ENCODE data around the gene ADGRD1. TPM values are rescaled to one million over a fixed set of nuclear protein-coding genes. Genes with fewer than 3 reads are reported as not detected.

ADGRD1 gene
- total RNA-seq, 1 donor from 2014 or later = 0.61 TPM

DNA sequence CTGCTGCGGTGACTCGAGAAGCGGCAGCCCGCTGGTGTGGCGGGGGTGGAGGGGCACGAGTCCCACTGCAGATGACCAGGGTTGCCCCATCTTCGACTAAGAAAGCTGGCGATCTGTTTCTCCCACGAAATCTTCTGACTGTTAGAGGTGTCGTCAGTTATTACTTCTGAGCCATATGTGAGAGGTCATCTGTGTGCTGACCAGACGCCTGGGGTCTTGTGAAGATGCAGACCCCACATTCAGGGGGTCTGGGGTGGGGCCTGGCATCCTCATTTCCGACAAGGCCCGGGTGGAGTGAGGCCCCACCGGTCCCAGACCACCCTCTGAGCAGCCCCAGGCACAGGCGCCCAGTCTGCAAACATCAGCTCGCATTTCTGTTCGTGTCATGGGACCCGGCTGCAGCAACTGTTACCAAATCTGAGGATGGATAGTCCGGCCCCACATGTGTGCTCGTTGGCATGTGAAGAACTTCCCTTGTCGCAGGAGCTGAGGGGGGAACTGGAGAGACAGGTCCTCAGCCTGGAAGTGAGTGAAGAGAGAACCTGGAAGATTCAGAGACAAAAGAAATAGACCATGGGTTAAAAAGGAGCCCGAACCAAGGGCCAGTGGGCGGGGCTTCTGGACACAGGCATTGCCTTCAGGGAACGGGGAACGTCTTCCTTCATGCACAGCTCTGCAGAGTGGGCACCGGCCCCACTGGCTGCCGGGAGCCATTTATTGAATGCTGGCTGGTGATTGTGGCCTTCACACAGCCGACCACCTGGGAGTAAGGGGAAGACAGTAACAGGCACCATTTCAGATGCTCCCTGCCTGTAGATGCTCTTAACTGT, 135.2 kb downstream of the ADGRD1 start:
- intact Hi-C loops (cut with micrococcal nuclease) = no loop called here

DNA sequence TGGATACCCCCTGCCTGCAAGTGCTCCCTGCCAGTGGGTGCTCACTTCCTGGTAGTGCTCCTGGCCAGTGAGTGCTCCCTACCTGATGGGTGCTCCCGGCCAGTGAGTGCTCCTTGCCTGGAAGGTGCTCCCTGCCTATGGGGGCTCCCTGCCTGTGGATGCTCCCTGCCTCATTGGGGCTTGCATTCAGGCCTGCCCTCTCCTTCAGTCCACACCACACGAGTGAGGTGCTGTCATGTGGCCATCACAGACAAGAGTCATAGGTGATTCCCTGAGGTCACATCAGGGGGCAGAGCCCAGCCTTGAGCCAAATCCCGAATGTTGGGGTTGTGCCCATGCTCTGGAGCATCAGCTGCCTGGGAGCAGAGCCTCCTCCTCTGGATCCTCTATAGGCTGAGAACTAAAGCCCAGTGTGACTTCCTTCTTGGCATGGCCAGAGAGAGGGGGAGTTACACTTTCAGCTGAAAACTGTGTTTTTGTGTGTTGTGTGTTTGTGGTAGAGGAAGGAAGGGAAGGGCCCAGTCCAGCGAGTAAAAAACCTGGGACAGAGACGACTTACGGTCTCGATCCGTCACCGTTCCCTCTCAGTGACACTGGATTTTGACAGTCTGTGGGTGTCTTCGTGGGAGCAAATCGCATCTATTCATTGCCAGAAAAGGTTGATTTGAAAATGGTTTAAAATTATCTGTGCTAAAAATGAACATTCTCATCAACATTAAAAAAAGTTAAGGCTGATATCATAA, 136.0 kb downstream of the ADGRD1 start:
- intact Hi-C loops (cut with micrococcal nuclease) = no loop called here

DNA sequence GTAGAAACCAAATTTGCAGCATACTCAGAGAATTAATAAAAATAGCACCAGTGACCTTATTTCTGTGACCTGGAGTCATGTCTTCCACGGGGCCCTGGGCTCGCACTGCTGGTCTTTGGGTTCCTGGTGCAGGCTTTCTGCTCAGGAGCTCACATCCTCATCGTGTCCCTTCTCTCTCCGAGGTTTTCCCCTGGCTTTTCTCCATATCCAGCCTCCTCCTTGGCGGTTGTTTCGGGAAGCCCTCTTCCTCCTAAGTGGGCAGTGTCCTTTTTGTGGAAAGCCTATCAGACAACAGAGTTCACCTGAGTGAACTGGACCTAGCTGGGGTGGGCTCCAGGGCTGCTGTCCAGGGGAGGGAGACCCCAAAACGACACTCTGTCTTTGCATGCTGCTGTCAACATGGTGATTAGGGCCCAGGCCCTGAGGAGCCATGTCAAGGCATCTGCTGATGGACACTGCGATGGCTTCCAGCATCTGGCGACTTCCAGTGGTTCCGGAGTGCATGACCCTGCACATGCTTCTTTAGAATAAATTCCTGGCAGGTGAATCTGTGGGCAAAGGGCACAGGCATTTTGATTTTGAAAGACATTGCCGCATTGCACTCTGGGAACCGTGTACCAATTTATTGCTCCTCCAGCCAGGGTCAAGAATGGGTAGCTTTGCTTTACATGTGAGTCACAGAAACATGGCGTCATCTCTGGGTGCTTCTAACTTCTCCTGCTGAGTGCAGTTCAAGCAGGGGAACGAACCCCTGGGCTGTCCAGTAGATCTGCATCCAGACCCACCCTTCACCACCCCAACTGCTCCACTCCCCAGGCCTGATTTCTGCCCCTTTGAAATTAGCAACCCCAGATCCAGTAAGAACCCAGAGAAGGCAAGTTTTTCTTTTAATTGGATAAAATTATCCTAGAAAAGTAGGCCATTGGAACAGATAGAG, 136.8 kb downstream of the ADGRD1 start:
- intact Hi-C loops (cut with micrococcal nuclease) = no loop called here

DNA sequence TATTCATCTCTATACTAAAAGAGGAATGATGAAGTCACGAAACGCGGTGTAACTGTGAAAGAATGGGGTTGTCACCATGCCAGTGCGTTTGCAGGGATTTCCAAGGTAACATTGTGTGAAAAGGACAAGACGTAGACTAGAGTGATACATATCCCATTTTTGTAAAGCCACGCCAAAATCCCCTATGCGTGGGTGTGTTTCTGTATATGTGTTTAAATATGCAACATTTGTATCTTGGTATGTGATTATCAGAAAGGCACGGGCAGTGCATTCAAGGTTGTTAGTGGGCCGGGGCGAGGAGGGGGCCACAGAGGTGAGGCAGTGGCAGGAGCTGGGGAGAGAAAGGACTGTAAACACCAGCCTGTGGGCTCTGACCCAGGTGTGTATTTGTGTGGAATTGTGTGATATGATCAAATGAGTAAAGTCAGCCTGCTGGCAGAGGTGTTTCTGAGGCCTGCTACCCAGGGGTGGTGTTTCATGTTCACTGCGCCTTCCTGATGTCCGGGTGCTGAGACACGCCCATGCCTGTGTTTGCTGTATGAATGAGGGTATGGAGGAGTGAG, 137.8 kb downstream of the ADGRD1 start:
- intact Hi-C loops (cut with micrococcal nuclease) = no loop called here

DNA sequence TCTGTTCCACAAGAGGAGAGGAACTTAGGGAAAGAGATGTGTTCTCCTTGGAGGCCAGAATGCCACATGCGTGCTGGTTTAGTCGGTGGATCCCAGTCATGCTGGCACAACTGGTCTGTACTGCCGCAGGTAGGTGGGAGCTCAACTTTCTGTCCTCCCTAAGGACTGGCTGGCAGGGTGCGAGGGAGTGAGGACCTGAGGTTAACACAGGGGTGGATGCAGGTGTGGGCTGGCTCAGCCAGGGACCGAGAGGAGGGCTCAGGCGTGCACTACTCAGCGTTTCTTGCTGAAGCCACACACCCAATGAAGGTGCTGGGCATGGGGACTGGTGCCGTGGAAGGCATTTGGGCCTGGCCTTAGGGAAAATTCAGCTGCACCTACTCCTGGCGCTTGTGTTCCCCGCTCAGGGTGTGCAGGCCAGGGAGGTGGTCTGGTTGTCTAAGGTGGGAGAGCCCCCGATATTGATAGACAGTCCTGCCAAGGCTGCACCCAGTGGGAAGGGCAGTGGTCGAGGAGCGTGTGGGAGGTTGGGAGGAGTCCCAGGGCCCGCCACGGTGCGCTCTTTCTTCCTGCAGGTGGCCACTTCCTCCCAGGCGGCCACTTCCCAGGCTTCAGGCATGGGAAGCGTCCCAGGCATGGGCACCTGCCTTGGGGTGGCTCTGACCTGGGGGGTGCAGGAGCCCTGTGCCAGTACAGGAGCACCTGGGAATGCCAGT, 138.4 kb downstream of the ADGRD1 start:
- intact Hi-C loops (cut with micrococcal nuclease) = no loop called here

- intact Hi-C loops (cut with micrococcal nuclease) = no loop called here
Observed at GRCh38 chr12:131092901-131093603, 139.3 kb downstream of the ADGRD1 start.

- intact Hi-C loops (cut with micrococcal nuclease) = no loop called here
Observed at GRCh38 chr12:131093604-131093955, 139.9 kb downstream of the ADGRD1 start.

- intact Hi-C loops (cut with micrococcal nuclease) = no loop called here
Observed at GRCh38 chr12:131093971-131094830, 140.5 kb downstream of the ADGRD1 start.

DNA sequence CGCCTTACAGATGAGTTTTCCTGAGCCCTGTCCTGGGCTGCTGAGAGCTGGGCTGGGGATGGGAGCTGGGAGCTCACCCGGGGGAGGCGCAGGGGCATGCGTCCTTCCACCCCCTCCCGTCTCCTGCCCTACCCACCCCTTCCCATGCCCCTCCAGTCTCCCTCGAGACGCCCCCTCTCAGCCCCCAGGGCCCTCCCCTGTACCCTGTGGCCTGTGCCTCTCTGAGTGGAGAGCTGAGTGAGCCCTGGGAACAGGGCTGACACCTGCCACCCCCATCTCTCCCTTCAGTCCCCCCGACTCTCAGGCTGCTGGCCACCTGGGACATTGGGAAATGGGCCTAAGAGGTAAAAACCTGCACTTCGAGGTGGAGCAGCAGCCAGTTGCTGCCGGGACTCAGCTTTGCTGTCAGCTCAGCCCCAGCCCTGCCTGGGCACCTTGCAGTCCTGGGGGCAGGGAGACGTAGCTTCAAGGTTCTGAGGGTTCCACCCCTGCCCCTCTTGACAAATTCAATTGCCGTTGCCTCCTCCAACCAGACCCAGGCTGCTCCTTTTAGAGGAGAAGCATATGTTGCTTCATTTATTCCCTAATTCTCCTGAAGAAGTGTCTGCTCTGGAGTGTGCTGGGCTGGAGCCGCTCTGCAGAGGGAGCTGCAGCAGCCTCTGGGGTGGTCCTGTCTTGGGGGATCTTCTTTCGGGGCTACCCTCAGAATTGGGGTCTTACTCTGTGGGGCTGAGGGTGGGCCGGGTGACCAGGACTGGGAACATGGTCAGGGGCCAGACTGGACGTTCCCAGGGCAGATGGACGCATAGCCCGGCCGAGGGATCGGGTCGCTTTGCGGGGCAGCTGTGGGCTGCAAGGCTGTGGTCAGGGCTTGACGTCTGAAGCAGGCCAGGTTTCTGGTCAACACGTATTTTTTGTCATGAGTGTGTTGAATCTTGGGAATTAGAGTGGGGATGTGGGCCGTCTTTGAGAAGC, 141.4 kb downstream of the ADGRD1 start:
- intact Hi-C loops (cut with micrococcal nuclease) = no loop called here

DNA sequence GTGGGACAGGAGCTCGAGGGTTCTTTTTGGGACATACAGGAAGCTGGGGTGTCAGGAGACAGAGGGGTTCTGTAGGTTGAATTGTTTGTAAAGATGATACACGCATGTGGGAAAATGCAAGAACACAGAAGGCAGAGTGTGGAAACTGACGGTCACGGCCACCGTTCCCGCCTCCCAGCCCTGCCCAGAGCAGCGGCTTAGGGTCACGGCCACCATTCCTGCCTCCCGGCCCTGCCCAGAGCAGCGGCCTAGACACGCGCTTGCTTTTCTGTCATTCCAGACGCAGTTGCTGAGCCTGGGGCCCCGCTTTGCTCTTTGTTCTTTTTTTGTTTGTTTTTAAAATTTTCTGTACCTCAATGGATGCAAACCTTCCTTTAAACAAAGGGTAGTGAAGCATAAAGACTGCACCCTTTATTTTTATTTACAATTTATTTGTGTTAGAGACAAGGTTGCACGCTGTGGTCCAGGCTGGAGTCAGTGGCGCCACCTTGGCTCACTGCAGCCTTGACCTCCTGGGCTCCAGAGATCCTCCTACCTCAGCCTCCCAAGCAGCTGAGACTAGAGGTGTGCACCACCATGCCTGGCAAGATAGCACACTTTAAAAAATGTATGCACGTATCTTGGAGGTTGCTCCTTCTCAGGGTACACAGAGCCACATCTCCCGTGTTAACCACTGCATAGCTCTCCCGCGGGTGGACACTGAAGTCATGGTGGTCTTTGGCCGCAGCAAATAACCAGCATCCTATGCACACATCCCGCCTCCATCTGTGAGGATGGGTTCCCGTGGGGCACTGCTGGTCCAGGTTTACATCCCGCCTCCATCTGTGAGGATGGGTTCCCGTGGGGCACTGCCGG, 142.3 kb downstream of the ADGRD1 start:
- intact Hi-C loops (cut with micrococcal nuclease) = no loop called here

- intact Hi-C loops (cut with micrococcal nuclease) = no loop called here
Observed at GRCh38 chr12:131096681-131097181, 143.0 kb downstream of the ADGRD1 start.

GRCh38 chr12:131097202-131098177, 143.8 kb downstream of the ADGRD1 start:
- intact Hi-C loops (cut with micrococcal nuclease) = no loop called here

DNA sequence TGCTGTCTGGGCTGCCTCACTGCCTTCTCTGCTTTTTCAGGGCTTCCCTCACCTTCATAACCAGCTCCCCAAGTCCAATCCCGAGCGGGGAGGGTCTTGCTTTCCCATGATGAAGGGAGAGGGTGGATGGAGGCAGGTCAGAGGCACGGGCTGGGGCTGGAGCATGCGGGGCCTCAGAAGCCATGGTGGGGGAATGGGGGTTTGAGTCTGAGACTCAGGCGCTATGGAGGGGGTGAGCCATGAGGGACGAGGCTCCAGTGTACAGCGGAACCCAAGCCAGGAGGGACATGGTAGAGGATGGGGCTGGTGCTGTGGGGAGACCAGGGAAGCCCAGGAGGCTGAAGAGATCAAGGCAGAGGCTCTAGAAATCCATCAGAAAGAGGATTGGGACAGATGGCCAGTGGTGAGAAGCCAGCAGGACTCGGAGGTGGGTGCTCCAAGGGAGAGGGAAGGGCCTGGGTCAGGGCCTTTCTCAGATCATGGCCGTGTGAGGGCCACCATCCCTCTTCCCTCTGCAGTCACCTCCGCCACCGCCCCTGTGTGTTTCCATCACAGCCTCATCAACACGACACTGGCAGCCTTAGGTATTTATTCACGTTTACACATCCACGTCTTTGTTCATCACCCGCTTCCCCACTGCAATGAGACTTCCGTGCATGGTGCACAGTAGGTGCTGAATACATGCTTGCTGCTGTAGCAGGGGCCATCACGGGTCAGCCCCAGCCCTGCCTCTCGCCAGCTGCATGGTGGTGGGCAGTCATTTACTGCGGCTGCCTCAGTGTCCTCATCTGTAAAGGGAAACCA, 144.7 kb downstream of the ADGRD1 start:
- intact Hi-C loops (cut with micrococcal nuclease) = no loop called here

- intact Hi-C loops (cut with micrococcal nuclease) = loop anchor here (10.0 kb wide), 2 partner anchors 355 to 735 kb away; no protein-coding TSS in a partner anchor
Observed at GRCh38 chr12:131100031-131100674, 146.4 kb downstream of the ADGRD1 start.

All from T-helper 2 cell treated with Interferon-gamma antibody and Interleukin-4, amounts not matched to agents 100 ng/mL and 5 ng/mL, for 36 hours (primary cell).